Fibroblast of lung (primary cell): Measurements from ENCODE around the gene DDR2. TPM values are rescaled to one million over a fixed set of nuclear protein-coding genes. Genes with fewer than 3 reads are reported as not detected.

Experiments
- DNase-seq, 2 donors: peaks; one replicate each; pipeline versions ENCODE4 v3.0.0 to v3.0.0-alpha.2; 2010; ENCODE audit warnings: low read depth in 2 of 2
- H2AFZ ChIP-seq: 2 replicates; pipeline ENCODE4 v1.5.1; 2012; ENCODE audit warnings: low read length, control low read depth, inconsistent platforms
- H3K27ac ChIP-seq: 2 replicates; pipeline ENCODE4 v1.5.1; 2011; ENCODE audit warnings: low read length, control low read depth; ENCODE audit not compliant: insufficient read depth
- H3K27me3 ChIP-seq: 2 replicates; pipeline ENCODE4 v1.5.1; 2011; ENCODE audit warnings: mild to moderate bottlenecking, low read length; ENCODE audit not compliant: control insufficient read depth, insufficient read depth
- H3K36me3 ChIP-seq: 2 replicates; pipeline ENCODE4 v1.5.1; 2011; ENCODE audit warnings: low read length; ENCODE audit not compliant: control insufficient read depth, insufficient read depth
- H3K4me1 ChIP-seq: 2 replicates; pipeline ENCODE4 v1.5.1; 2011; ENCODE audit warnings: low read length; ENCODE audit not compliant: control insufficient read depth, insufficient read depth; ENCODE audit errors: extremely low read depth
- H3K4me2 ChIP-seq: 2 replicates; pipeline ENCODE4 v1.5.1; 2011; ENCODE audit warnings: low read length, control low read depth; ENCODE audit not compliant: insufficient read depth; ENCODE audit errors: extremely low read depth
- H3K4me3 ChIP-seq, 4 experiments: fragments of 200-600 bp in 1 of 4; sonication (generic) in 1 of 4; replicated peaks in 1 of 4; 2 replicates each; pipeline ENCODE4 v1.5.1; 2011 to 2016; ENCODE audit warnings: low read length in 4 of 4, low read depth in 3 of 4, mild to moderate bottlenecking in 3 of 4, control low read depth in 2 of 4, inconsistent platforms in 1 of 4, mixed read lengths in 1 of 4; ENCODE audit not compliant: insufficient read depth in 1 of 4; ENCODE audit errors: control extremely low read depth in 1 of 4
- H3K79me2 ChIP-seq: 2 replicates; pipeline ENCODE4 v1.5.1; 2012; ENCODE audit warnings: mild to moderate bottlenecking, low read length, inconsistent platforms; ENCODE audit not compliant: control insufficient read depth, insufficient read depth
- H3K9ac ChIP-seq: 2 replicates; pipeline ENCODE4 v1.5.1; 2011; ENCODE audit warnings: mild to moderate bottlenecking, low read length, control low read depth; ENCODE audit not compliant: insufficient read depth
- H3K9me3 ChIP-seq: 2 replicates; pipeline ENCODE4 v1.5.1; 2012; ENCODE audit warnings: low read depth, low read length; ENCODE audit not compliant: control insufficient read depth, insufficient read depth
- H4K20me1 ChIP-seq: 2 replicates; pipeline ENCODE4 v1.5.1; 2011; ENCODE audit warnings: low read length; ENCODE audit not compliant: control insufficient read depth, insufficient read depth; ENCODE audit errors: extremely low read depth
- CTCF ChIP-seq, 2 donors: IDR thresholded peaks in 1 of 2; conservative IDR thresholded peaks in 1 of 2; 1 replicate in 1 of 2; 2 replicates in 1 of 2; pipeline ENCODE4 v1.5.1; 2011 to 2012; ENCODE audit warnings: low read length in 2 of 2, control low read depth in 1 of 2, inconsistent platforms in 1 of 2, low read depth in 1 of 2, mild to moderate bottlenecking in 1 of 2
- EZH2 ChIP-seq: IDR thresholded peaks from 2 replicates; pipeline ENCODE4 v1.5.1; 2012; ENCODE audit warnings: low read length, control low read depth, mild to moderate bottlenecking; ENCODE audit errors: missing control alignments
- polyA plus RNA-seq, 2 donors: library from polyadenylated mRNA; depleted of rRNA in 1 of 2; stranded (reverse) in 1 of 2; unstranded in 1 of 2; fragments of >200 nt; gene quantifications; 2 replicates each; pipeline ENCODE4 v1.2.1, GENCODE V29; 2011 to 2012; ENCODE audit warnings: missing spikeins in 1 of 2
- total RNA-seq: library from RNA; depleted of rRNA; stranded (reverse); fragments of >200 nt; gene quantifications from 2 replicates; pipeline ENCODE4 v1.2.1, GENCODE V29; 2014

DDR2 gene
- total and polyA plus RNA-seq, 2 donors (not counting 1 experiment from before 2014, with no cell fraction given), result 192 to 303 TPM

GRCh38 chr1:162587761-162588260 lies 44.5 kb upstream of the DDR2 start:
- no peak for DNase-seq
- H3K4me3 ChIP-seq, result no peak overlapping the region
- H4K20me1 ChIP-seq, result no peaks in the 10 kb centered on the region
- H3K4me2 ChIP-seq, result no peak overlapping the region
- H3K27ac ChIP-seq, result no peak overlapping the region
- H3K9ac ChIP-seq, result no peak overlapping the region
- H3K36me3 ChIP-seq, result peaks cover 5% of the 10 kb centered on the region
- no peaks in the 10 kb centered on the region for H3K4me1 ChIP-seq
- no peaks in the 10 kb centered on the region for H3K9me3 ChIP-seq
- no peaks in the 10 kb centered on the region for H3K27me3 ChIP-seq
- no peak overlapping the region for H2AFZ ChIP-seq
- TF ChIP-seq CTCF (conservative IDR thresholded peaks at IDR 0.05 in 1 of 2, IDR thresholded peaks at IDR 0.05 in 1 of 2; ENCODE audit: low read depth in 1 of 2, low read length in 2 of 2) (no peak), EZH2 (no peak)
- peaks cover 2% of the 10 kb centered on the region for H3K79me2 ChIP-seq

- Histone ChIP-seq H3K9ac (no peak overlapping the region), H4K20me1 (no peaks in the 10 kb centered on the region), H2AFZ (no peak overlapping the region), H3K27me3 (no peaks in the 10 kb centered on the region), H3K4me2 (no peak overlapping the region), H3K79me2 (no peaks in the 10 kb centered on the region), H3K4me1 (no peaks in the 10 kb centered on the region), H3K9me3 (no peaks in the 10 kb centered on the region), H3K27ac (no peak overlapping the region), H3K36me3 (peaks cover 6% of the 10 kb centered on the region), H3K4me3 (no peak overlapping the region)
- no peak for TF ChIP-seq CTCF (conservative IDR thresholded peaks at IDR 0.05 in 1 of 2, IDR thresholded peaks at IDR 0.05 in 1 of 2; ENCODE audit: low read depth in 1 of 2, low read length in 2 of 2)
- TF ChIP-seq EZH2, result no peak
- DNase-seq, result no peak
Observed at GRCh38 chr1:162590101-162590500, 42.2 kb upstream of the DDR2 start.

GRCh38 chr1:162590686-162591085 lies 41.6 kb upstream of the DDR2 start:
- Histone ChIP-seq H3K9me3 (no peaks in the 10 kb centered on the region), H3K27ac (no peak overlapping the region), H2AFZ (no peak overlapping the region), H3K9ac (no peak overlapping the region), H3K4me2 (no peak overlapping the region), H3K27me3 (no peaks in the 10 kb centered on the region), H3K79me2 (no peaks in the 10 kb centered on the region), H3K36me3 (peaks cover 6% of the 10 kb centered on the region), H4K20me1 (no peaks in the 10 kb centered on the region), H3K4me1 (no peaks in the 10 kb centered on the region), H3K4me3 (no peak overlapping the region)
- TF ChIP-seq CTCF (conservative IDR thresholded peaks at IDR 0.05 in 1 of 2, IDR thresholded peaks at IDR 0.05 in 1 of 2; ENCODE audit: low read depth in 1 of 2, low read length in 2 of 2), result no peak
- no peak for TF ChIP-seq EZH2
- DNase-seq, result no peak
